GM12801 (cell line): Measurements from ENCODE around the gene CPNE1.

Source experiments
- CTCF ChIP-seq: IDR thresholded peaks from one replicate; pipeline ENCODE4 v1.5.1; 2011; ENCODE audit warnings: control low read depth; ENCODE audit not compliant: insufficient read length; ENCODE audit errors: extremely low read depth

Gene CPNE1

GRCh38 chr20:35674921-35675320, 10.2 kb upstream of the CPNE1 start:
- TF ChIP-seq CTCF = no peak

- TF ChIP-seq CTCF = no peak
Measured at GRCh38 chr20:35673884-35674283, 9.2 kb upstream of the CPNE1 start.

- TF ChIP-seq CTCF = no peak
Measured at GRCh38 chr20:35669681-35670080, 5.0 kb upstream of the CPNE1 start.

- no peak for TF ChIP-seq CTCF
Measured at GRCh38 chr20:35669221-35669620, 4.5 kb upstream of the CPNE1 start.

- no peak for TF ChIP-seq CTCF
Measured at GRCh38 chr20:35665949-35666288, 1.2 kb upstream of the CPNE1 start.

- no peak for TF ChIP-seq CTCF
Measured at GRCh38 chr20:35663516-35664465, 909 bp downstream of the CPNE1 start.

GRCh38 chr20:35662551-35662950, 2.1 kb downstream of the CPNE1 start:
- TF ChIP-seq CTCF = no peak
